GM19455 (cell line): ENCODE measurements around the gene GALNT5.
"Not testable (repeated sequence)": the region's sequence is repeated elsewhere in the genome, so short reads cannot be mapped to it uniquely, and the experiment has no call there.

Experiments
- ATAC-seq: cut with Tn5 transposase; IDR thresholded peaks from one replicate; pipeline ENCODE4 v1.9.1; 2021; ENCODE audit not compliant: unreplicated experiment

Gene GALNT5

GRCh38 chr2:157326698-157327097 is 69.2 kb downstream of the GALNT5 start:
- ATAC-seq = no peak

- ATAC-seq = peak; percentile 25
Observed at GRCh38 chr2:157327200-157327599, 69.7 kb downstream of the GALNT5 start.

GRCh38 chr2:157327621-157328500 is 70.4 kb downstream of the GALNT5 start:
- peak; percentile 100 for ATAC-seq

- ATAC-seq = no peak
Observed at GRCh38 chr2:157329524-157329923, 72.0 kb downstream of the GALNT5 start.

- no peak for ATAC-seq
Observed at GRCh38 chr2:157333304-157334047, 76.0 kb downstream of the GALNT5 start.

- ATAC-seq = no peak
Observed at GRCh38 chr2:157334335-157334734, 76.8 kb downstream of the GALNT5 start.

GRCh38 chr2:157334797-157335196 is 77.3 kb downstream of the GALNT5 start:
- no peak for ATAC-seq

GRCh38 chr2:157336137-157337010 is 78.9 kb downstream of the GALNT5 start:
- no peak for ATAC-seq

GRCh38 chr2:157337978-157338377 is 80.5 kb downstream of the GALNT5 start:
- no peak for ATAC-seq

- no peak for ATAC-seq
Observed at GRCh38 chr2:157339965-157340655, 82.6 kb downstream of the GALNT5 start.

- ATAC-seq = not testable (repeated sequence)
Observed at GRCh38 chr2:157341381-157341780, 83.9 kb downstream of the GALNT5 start.

GRCh38 chr2:157345647-157346389 is 88.3 kb downstream of the GALNT5 start:
- no peak for ATAC-seq

GRCh38 chr2:157348291-157348921 is 90.9 kb downstream of the GALNT5 start:
- ATAC-seq = no peak

- no peak for ATAC-seq
Observed at GRCh38 chr2:157349949-157350515, 92.5 kb downstream of the GALNT5 start.

- ATAC-seq = no peak
Observed at GRCh38 chr2:157355618-157356017, 98.1 kb downstream of the GALNT5 start.

- no peak for ATAC-seq
Observed at GRCh38 chr2:157359628-157360027, 102.1 kb downstream of the GALNT5 start.

- ATAC-seq = no peak
Observed at GRCh38 chr2:157361526-157361925, 104.0 kb downstream of the GALNT5 start.

- no peak for ATAC-seq
Observed at GRCh38 chr2:157362627-157363026, 105.1 kb downstream of the GALNT5 start.

GRCh38 chr2:157363612-157364101 is 106.2 kb downstream of the GALNT5 start:
- ATAC-seq = peak; percentile 42
